T47D (cell line): ENCODE measurements around the gene NET1.
"Not testable (repeated sequence)": the region's sequence is repeated elsewhere in the genome, so short reads cannot be mapped to it uniquely, and the experiment has no call there.

Experiments used
- DNase-seq, 2 experiments: peaks; one replicate each; pipeline versions ENCODE4 v3.0.0 to v3.0.0-alpha.2; 2011 to 2012; ENCODE audit warnings: low read depth in 1 of 2, low spot score in 1 of 2
- JUND ChIP-seq: IDR thresholded peaks from 2 replicates; pipeline ENCODE4 v1.6.1; 2012; ENCODE audit warnings: low read depth
- in situ Hi-C: cut with HindIII; loops from 2 replicates; pipeline ENCODE4 v1.10.0; 2016; ENCODE audit warnings: low sequenced_read_pairs, low pct_unique_long_range_greater_than_20kb

NET1 gene

DNA sequence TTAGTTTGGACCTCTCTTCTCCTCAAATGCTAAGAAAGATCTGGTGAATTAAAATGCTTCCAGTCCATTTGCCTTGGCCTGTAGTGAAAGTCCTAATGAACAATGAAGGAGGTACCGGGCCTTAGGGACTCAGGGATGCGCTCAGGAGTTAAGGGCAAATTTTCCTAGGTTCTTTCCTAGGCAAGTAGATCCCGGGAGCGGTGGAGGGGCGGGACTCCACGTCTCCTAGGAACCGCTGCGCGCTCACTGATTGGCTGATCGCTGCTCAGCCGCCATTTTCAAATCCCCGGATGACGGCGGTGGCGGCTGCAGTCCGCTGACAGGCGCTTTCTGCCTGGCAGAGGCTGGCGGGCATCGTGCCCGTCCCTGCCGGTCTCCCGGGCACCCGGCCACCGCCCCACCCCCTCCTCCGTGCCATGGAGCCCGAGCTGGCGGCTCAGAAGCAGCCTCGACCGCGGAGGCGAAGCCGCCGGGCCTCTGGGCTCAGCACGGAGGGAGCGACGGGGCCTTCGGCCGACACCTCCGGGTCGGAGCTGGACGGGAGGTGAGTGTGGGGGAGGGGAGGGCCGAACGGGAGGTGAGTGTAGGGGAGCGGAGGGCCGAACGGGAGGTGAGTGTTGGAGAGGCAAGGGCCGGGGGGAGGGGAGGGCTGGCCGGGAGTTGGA, at the start of gene NET1:
Gene NET1 (plus strand): TSS at position 281 of the 665 bp plus-strand sequence. CDS start 136 bp downstream, at position 417.
- in situ Hi-C loops, result no loop called here

DNA sequence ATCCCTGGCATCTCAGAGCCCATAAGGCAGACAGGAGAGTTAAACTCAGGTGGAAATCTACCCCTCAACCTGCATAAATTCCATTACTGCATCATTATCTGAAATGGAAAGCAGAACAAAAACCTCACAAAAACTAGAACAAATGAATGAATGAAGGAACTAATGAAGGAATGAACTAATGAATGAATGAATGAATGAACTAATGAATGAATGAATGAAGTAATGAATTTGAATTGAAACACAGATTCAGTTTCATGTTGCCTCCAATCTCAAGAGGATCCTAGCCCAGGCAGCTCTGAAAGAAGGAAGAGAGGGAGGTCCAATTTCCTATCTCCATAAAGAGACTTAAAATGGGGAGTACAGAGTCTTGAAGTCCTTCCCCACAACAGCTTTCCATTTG, 49.5 kb upstream of the NET1 start:
- in situ Hi-C loops, result no loop called here
- DNase-seq, result no peak
- TF ChIP-seq JUND, result no peak

More for the DNA sequence above, at the start of gene NET1:
- DNase-seq, result peak; percentile 95 to 96
- TF ChIP-seq JUND, result no peak

DNA sequence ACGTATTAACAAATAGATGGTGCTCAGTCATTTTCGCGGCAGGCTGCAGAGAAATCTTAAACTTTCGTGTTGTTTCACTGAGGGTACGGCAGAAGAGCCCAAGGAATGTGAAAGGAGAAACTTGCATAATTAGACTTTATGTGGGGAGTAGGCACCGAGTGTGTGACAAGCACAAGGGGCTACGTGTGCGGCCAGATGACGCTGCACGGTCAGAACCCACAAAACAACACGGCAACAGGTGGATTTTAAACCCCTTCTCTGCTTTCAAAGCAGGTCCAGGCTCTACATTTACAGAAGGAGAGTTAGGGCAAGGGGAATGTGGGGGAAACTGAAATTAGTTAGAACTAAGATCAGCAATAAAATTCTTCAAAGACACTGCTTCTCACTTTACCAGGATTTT, 48.0 kb upstream of the NET1 start:
- no peak for TF ChIP-seq JUND
- in situ Hi-C loops, result no loop called here
- DNase-seq, result no peak

GRCh38 chr10:5364890-5365338, 47.4 kb upstream of the NET1 start, which contains the start of gene UCN3:
UCN3 (plus strand) TSS chr10:5364966; CDS start chr10:5373721, 8,755 bp downstream.
- no peak for DNase-seq
- in situ Hi-C loops, result no loop called here
- no peak for TF ChIP-seq JUND

- no peak for TF ChIP-seq JUND
- in situ Hi-C loops, result no loop called here
- DNase-seq, result no peak
These were observed 46.4 kb upstream of the NET1 start for GRCh38 chr10:5365928-5366327.

- no peak for TF ChIP-seq JUND
- no peak for DNase-seq
- in situ Hi-C loops, result no loop called here
These were observed 42.8 kb upstream of the NET1 start for GRCh38 chr10:5369362-5370158.

GRCh38 chr10:5370493-5371352, 41.6 kb upstream of the NET1 start:
- in situ Hi-C loops, result no loop called here
- no peak for DNase-seq
- no peak for TF ChIP-seq JUND

- TF ChIP-seq JUND, result no peak
- in situ Hi-C loops, result no loop called here
- DNase-seq, result no peak
These were observed 39.0 kb upstream of the NET1 start for GRCh38 chr10:5373307-5373706.

DNA sequence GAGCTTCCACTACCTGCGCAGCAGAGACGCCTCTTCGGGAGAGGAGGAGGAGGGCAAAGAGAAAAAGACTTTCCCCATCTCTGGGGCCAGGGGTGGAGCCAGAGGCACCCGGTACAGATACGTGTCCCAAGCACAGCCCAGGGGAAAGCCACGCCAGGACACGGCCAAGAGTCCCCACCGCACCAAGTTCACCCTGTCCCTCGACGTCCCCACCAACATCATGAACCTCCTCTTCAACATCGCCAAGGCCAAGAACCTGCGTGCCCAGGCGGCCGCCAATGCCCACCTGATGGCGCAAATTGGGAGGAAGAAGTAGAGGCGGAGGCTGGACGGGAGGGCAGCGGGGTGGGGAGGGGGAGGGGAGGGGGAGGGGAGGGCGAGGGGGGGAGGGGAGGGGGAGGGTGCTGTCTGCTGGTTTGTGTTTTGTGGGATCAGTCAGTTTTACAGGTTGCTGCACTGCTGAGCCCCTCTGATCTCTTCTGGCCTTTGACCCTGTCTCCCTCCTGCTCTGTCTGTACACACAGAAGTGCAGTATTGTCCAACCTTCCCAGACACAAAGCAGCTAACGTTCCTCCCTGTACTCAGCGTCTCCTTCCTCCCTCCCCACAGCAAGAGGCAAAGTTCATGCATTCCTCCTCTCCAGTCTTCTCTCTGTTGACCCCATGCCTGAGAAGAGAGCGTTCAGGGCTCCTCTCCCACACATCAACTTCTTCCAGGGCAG, 38.3 kb upstream of the NET1 start:
- DNase-seq, result no peak
- in situ Hi-C loops, result no loop called here
- TF ChIP-seq JUND, result no peak

DNA sequence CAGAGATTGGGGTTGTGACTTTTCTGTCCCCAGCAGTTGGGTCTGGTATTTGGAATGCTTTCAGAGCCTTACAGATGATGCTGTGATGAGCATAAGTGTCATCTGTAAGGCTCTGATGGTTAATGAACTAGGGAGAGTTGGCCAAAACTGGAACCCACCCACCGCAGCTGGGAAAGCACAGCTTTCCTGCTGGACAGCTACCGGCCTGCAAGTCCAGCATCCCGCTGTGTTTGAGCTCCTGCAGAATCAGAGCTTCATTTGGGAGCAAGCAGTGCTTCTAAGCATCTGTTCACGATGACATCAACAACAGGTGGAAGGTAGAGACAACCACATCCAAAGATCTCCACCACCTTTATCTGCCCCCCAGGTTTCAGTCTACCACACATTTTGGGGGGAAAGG, 35.9 kb upstream of the NET1 start:
- no peak for DNase-seq
- in situ Hi-C loops, result no loop called here
- TF ChIP-seq JUND, result no peak

DNA sequence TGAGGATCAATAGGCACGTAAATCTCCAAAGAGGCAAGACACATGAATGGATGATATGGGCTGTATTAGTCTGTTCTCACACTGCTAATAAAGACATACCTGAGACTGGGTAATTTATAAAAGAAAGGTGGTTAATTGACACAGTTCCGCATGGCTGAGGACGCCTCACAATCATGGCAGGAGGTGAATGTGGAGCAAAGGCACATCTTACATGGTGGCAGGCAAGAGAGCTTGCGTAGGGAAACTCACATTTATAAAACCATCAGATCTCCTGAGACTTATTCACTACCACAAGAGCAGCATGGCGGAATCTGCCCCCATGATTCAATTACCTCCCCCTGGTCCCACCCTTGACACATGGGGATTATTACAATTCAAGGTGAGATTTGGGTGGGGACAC, 33.2 kb upstream of the NET1 start:
- in situ Hi-C loops, result not testable (repeated sequence)

GRCh38 chr10:5380395-5380794, 32.0 kb upstream of the NET1 start:
- DNase-seq, in situ Hi-C loops: not testable (repeated sequence)

More for the DNA sequence above, 33.2 kb upstream of the NET1 start:
- DNase-seq, result not testable (repeated sequence)
